GM13976 (cell line): ENCODE measurements around the gene COL4A2.

Experiments
- DNase-seq: peaks from one replicate; pipeline ENCODE4 v3.0.0; 2012; ENCODE audit warnings: low spot score
- CTCF ChIP-seq: IDR thresholded peaks from 2 replicates; pipeline ENCODE4 v1.5.1; 2012; ENCODE audit warnings: borderline replicate concordance, mild to moderate bottlenecking; ENCODE audit not compliant: insufficient read depth; ENCODE audit errors: extremely low read depth, missing control alignments, control extremely low read depth
- in situ Hi-C: fragments of 300-500 bp; cut with MboI; formaldehyde crosslinking; loops from one replicate; pipeline ENCODE4 v1.12.0; 2022; ENCODE audit warnings: low sequenced_read_pairs, mixed read lengths, inconsistent platforms; ENCODE audit not compliant: unreplicated experiment

COL4A2 gene

DNA sequence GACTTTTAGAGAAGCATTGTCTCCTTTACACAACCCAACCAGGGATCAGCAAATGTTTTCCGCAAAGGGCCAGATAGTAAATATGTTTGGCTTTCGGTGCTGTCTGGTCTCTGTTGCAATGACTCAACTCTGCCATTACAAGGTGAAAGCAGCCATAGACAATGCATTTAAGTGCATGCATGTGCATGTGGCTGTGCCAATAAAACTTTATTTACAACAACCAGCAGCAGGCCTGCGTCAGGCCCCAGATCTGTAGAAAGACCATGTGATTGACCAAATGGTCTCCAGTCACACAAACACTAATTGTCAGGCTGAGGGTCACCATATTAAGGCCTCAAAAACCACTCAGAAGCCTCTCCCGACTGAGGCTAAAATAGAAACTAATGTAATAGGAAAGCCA, 246.3 kb downstream of the COL4A2 start:
- in situ Hi-C loops, result no loop called here
- TF ChIP-seq CTCF, result no peak
- no peak for DNase-seq

DNA sequence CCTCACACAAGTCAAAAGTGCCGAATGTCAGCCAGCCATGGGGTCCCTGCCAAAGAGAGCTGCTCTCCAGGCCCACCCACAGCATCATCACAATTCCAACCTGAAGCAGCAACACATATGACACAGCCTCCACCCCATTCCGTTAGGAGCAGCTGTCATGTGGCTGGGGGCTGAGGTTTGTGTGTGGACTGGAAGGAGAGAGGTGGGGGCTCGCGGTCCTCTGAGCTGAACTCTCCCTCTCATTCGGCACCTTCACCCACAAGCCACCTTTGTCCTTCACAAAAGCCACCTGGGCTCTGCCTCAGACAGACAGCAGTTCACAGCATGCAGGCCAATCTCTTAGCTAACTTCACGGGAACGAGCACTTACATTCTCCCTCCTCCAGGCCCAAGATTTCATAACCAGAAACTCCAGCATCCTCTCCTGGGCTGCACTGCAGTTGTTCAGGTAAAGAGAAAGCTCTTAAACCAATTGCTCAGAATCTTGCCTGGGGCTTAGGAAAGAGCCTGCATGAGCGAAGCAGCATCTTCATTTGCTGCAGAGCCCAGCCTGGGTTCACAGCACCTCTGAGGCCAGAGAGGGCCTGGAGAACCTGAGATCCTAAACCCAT, 247.2 kb downstream of the COL4A2 start:
- in situ Hi-C loops, result no loop called here
- DNase-seq, result no peak

DNA sequence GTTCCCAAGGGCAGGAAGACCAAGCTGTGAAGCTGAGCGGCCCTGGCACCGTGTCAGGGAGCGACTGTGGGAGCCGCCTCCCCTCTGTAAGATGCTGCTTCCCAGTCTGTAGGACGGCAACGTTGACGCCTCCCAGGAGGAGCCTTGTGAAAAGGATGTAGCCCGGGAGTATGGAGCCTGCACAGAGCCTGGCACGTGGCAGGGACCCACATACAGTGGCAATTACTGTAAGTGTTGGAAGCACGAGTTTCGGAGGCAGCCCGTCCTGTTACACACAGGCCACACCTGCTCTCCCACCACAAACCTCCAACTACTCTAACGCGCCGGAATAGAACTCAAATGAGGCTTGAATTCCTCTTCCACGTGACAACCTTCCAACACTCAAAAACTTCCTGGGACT, 247.9 kb downstream of the COL4A2 start:
- no peak for DNase-seq
- TF ChIP-seq CTCF, result no peak
- in situ Hi-C loops, result no loop called here

More for the DNA sequence above, 247.2 kb downstream of the COL4A2 start:
- no peak for TF ChIP-seq CTCF

GRCh38 chr13:110555601-110556223, 248.6 kb downstream of the COL4A2 start:
- no peak for DNase-seq
- no peak for TF ChIP-seq CTCF
- in situ Hi-C loops, result no loop called here

GRCh38 chr13:110556224-110556606, 249.1 kb downstream of the COL4A2 start:
- TF ChIP-seq CTCF, result no peak
- DNase-seq, result no peak
- in situ Hi-C loops, result no loop called here

GRCh38 chr13:110557082-110557481, 250.0 kb downstream of the COL4A2 start:
- in situ Hi-C loops, result no loop called here
- no peak for DNase-seq

More at GRCh38 chr13:110557082-110557481, 250.0 kb downstream of the COL4A2 start:
- TF ChIP-seq CTCF, result no peak
